ENCODE results near the gene TNFSF15. TPM values are rescaled to one million over a fixed set of nuclear protein-coding genes. Genes with fewer than 3 reads are reported as not detected.

Gene TNFSF15
- total and polyA plus RNA-seq, 2 donors (not counting 3 experiments of a cell fraction or from before 2014, with no cell fraction given) = 8.4 to 14.3 TPM

GRCh38 chr9:114803479-114804265, 2.2 kb downstream of the TNFSF15 start:
- dilution Hi-C loops (cut with MboI; ENCODE audit: extremely low pct_ligation_motif_present, low sequenced_read_pairs) = no loop called here
- no peaks in the 10 kb centered on the region for H3K36me3 ChIP-seq (ENCODE audit: control insufficient read depth in 2 of 2, extremely low read depth in 1 of 2, insufficient read depth in 2 of 2, low read length in 2 of 2)
- peak overlapping the region; percentile 75 for H3K9ac ChIP-seq (replicated peaks; ENCODE audit: extremely low read depth, insufficient read depth, low read length)
- H3K27ac ChIP-seq (ENCODE audit: insufficient read depth, low read depth, low read length) = peak overlapping the region; percentile 64
- no peak overlapping the region for H2AFZ ChIP-seq (ENCODE audit: low read depth, low read length)
- peak overlapping the region in 2 of 3 experiments; percentile 5 to 57 for H3K4me3 ChIP-seq (replicated peaks in 1 of 3; ENCODE audit: insufficient read depth in 1 of 3, low read depth in 1 of 3, low read length in 3 of 3)
- no TSS peak for BruUV-seq (replicated peaks)
- peaks cover 38% of the 10 kb centered on the region for H3K4me1 ChIP-seq (ENCODE audit: control insufficient read depth, extremely low read depth, insufficient read depth, low read length)
- H3K9me3 ChIP-seq (replicated peaks; ENCODE audit: control insufficient read depth, insufficient read depth, low read length) = no peaks in the 10 kb centered on the region
- no peaks in the 10 kb centered on the region for H3K9me1 ChIP-seq (replicated peaks; ENCODE audit: control insufficient read depth, extremely low read depth, insufficient read depth, low read length)
- TF ChIP-seq JUN (IDR thresholded peaks at IDR 0.05; ENCODE audit: borderline replicate concordance, insufficient read depth, insufficient read length, low read depth) (no peak), POLR2AphosphoS5 (IDR thresholded peaks at IDR 0.05; ENCODE audit: insufficient read depth, low read depth, low read length) (no peak), MAX (IDR thresholded peaks at IDR 0.05; ENCODE audit: insufficient read depth, insufficient read length) (no peak), EZH2 (IDR thresholded peaks at IDR 0.05; ENCODE audit: borderline replicate concordance, low read depth, low read length, severe bottlenecking) (no peak), MYC (IDR thresholded peaks at IDR 0.05; ENCODE audit: low read depth, low read length) (no peak), GATA2 (IDR thresholded peaks at IDR 0.05; ENCODE audit: insufficient read depth, insufficient read length, low read depth, low read length) (no peak), CTCF (IDR thresholded peaks at IDR 0.05; ENCODE audit: extremely low read depth in 1 of 2, insufficient read depth in 1 of 2, low read depth in 1 of 2, low read length in 2 of 2) (no peak), POLR2A (IDR thresholded peaks at IDR 0.05; ENCODE audit: low read depth, low read length) (no peak), FOS (IDR thresholded peaks at IDR 0.05; ENCODE audit: borderline replicate concordance, insufficient read depth, low read length) (no peak)
- peak overlapping the region; percentile 83 for H3K4me2 ChIP-seq (ENCODE audit: insufficient read depth, low read length)
- no peak for FAIRE-seq
- H3K79me2 ChIP-seq (ENCODE audit: control insufficient read depth, insufficient read depth, low read length) = no peaks in the 10 kb centered on the region
- no peak for DNase-seq (ENCODE audit: low read depth, low spot score)
- H4K20me1 ChIP-seq (replicated peaks; ENCODE audit: control insufficient read depth, extremely low read depth, insufficient read depth, low read length) = no peaks in the 10 kb centered on the region
- intact Hi-C loops (cut with micrococcal nuclease) = loop anchor here (1.0 to 2.0 kb wide), 4 partner anchors 24 to 104 kb away; no protein-coding TSS in a partner anchor
- ChIA-PET POLR2A (no interaction called here), CTCF (interaction anchor here (0.8 to 4.6 kb wide), 5 partner anchors 14 to 107 kb away, joined by 3 to 33 read pairs (median 4); no protein-coding TSS in a partner anchor)
- H3K27me3 ChIP-seq (ENCODE audit: control insufficient read depth in 2 of 2, insufficient read depth in 2 of 2, low read length in 2 of 2) = no peaks in the 10 kb centered on the region
